GM23338 (cell line): ENCODE measurements around the gene ANKFN1. TPM values are rescaled to one million over a fixed set of nuclear protein-coding genes. Genes with fewer than 3 reads are reported as not detected.

Experiments
- ATAC-seq: fragments of 200-7000 bp; cut with Tn5 transposase; 3 replicates; pipeline ENCODE4 v1.9.1; 2020
- DNase-seq: peaks from one replicate; pipeline ENCODE4 v3.0.0-alpha.2; 2015; ENCODE audit warnings: low spot score
- H2AFZ ChIP-seq: fragments of 200-600 bp; sonication (generic); 2 replicates; pipeline ENCODE4 v1.8.0; 2016; ENCODE audit warnings: antibody characterized with exemption, mild to moderate bottlenecking, moderate library complexity
- H3F3A ChIP-seq: fragments of 200-600 bp; sonication (generic); replicated peaks from 2 replicates; pipeline ENCODE4 v1.8.0; 2017; ENCODE audit warnings: antibody characterized with exemption, mixed run types, low read depth
- H3K27ac ChIP-seq: fragments of 200-600 bp; sonication (generic); 2 replicates; pipeline ENCODE4 v1.6.1; 2016; ENCODE audit warnings: low read depth
- H3K27me3 ChIP-seq: fragments of 200-600 bp; sonication (generic); 2 replicates; pipeline ENCODE4 v1.8.0; 2016; ENCODE audit warnings: mild to moderate bottlenecking, mixed run types, moderate library complexity; ENCODE audit not compliant: insufficient read depth
- H3K36me3 ChIP-seq: fragments of 200-600 bp; sonication (generic); 2 replicates; pipeline ENCODE4 v1.8.0; 2016; ENCODE audit warnings: mild to moderate bottlenecking; ENCODE audit not compliant: insufficient read depth
- H3K4me1 ChIP-seq: fragments of 200-600 bp; sonication (generic); 2 replicates; pipeline ENCODE4 v1.8.0; 2016; ENCODE audit warnings: mild to moderate bottlenecking, moderate library complexity; ENCODE audit not compliant: insufficient read depth
- H3K4me2 ChIP-seq: fragments of 200-600 bp; sonication (generic); 2 replicates; pipeline ENCODE4 v1.7.1; 2017; ENCODE audit warnings: mixed run types
- H3K4me3 ChIP-seq: fragments of 200-600 bp; sonication (generic); 2 replicates; pipeline ENCODE4 v1.6.1; 2016; ENCODE audit warnings: mixed run types
- H3K79me2 ChIP-seq: fragments of 200-600 bp; sonication (generic); replicated peaks from 2 replicates; pipeline ENCODE4 v1.8.0; 2017; ENCODE audit warnings: mild to moderate bottlenecking; ENCODE audit not compliant: insufficient read depth
- H3K9me2 ChIP-seq: fragments of 200-600 bp; sonication (generic); 2 replicates; pipeline ENCODE4 v1.8.0; 2017; ENCODE audit not compliant: insufficient read depth
- H4K20me1 ChIP-seq: fragments of 200-600 bp; sonication (generic); replicated peaks from 2 replicates; pipeline ENCODE4 v1.8.0; 2017; ENCODE audit warnings: mild to moderate bottlenecking; ENCODE audit not compliant: insufficient read depth
- H3K27ac Mint-ChIP-seq: 2 replicates; pipeline ENCODE4 v1.8.0; 2020; ENCODE audit warnings: inconsistent platforms, mild to moderate bottlenecking, moderate library complexity, mixed read lengths
- H3K27me3 Mint-ChIP-seq: 3 replicates; pipeline ENCODE4 v1.8.0; 2022; ENCODE audit warnings: low read depth, mild to moderate bottlenecking, moderate library complexity, mixed read lengths, inconsistent platforms; ENCODE audit not compliant: insufficient read depth, poor library complexity
- H3K36me3 Mint-ChIP-seq: 3 replicates; pipeline ENCODE4 v1.8.0; 2021; ENCODE audit warnings: low read depth, mild to moderate bottlenecking, inconsistent platforms, moderate library complexity, mixed read lengths
- H3K4me1 Mint-ChIP-seq: 3 replicates; pipeline ENCODE4 v1.8.0; 2020; ENCODE audit warnings: mild to moderate bottlenecking, inconsistent platforms, mixed read lengths
- H3K4me3 Mint-ChIP-seq: 3 replicates; pipeline ENCODE4 v1.8.0; 2021; ENCODE audit warnings: moderate library complexity, mild to moderate bottlenecking, inconsistent platforms, mixed read lengths
- H3K9me3 Mint-ChIP-seq: 3 replicates; pipeline ENCODE4 v1.8.0; 2020; ENCODE audit warnings: moderate library complexity, mild to moderate bottlenecking, inconsistent platforms, mixed read lengths
- CREB1 ChIP-seq: fragments of 250-450 bp; sonication (Bioruptor Pico); IDR thresholded peaks from 2 replicates; pipeline ENCODE4 v1.5.0; 2020; ENCODE audit warnings: low read depth, mild to moderate bottlenecking, moderate library complexity
- CTCF ChIP-seq, 2 experiments: fragments of 200-600 bp in 1 of 2; sonication (generic) in 1 of 2; conservative IDR thresholded peaks; 2 replicates each; pipeline versions ENCODE4 v1.5.1 to v1.6.1; 2016 to 2017; ENCODE audit warnings: antibody characterized with exemption in 2 of 2, low read depth in 2 of 2, mild to moderate bottlenecking in 2 of 2, moderate library complexity in 1 of 2
- ETS1 ChIP-seq: IDR thresholded peaks from 2 replicates; pipeline ENCODE4 v1.6.1; 2016; ENCODE audit warnings: antibody characterized with exemption
- EZH2 ChIP-seq: fragments of 200-600 bp; sonication (generic); IDR thresholded peaks from one replicate; pipeline ENCODE4 v1.8.0; 2017; ENCODE audit warnings: antibody characterized with exemption, mild to moderate bottlenecking, low read depth; ENCODE audit not compliant: unreplicated experiment
- EZH2phosphoT487 ChIP-seq: fragments of 200-600 bp; sonication (generic); IDR thresholded peaks from one replicate; pipeline ENCODE4 v1.8.1; 2018; ENCODE audit warnings: antibody characterized with exemption; ENCODE audit not compliant: unreplicated experiment
- JUNB ChIP-seq: IDR thresholded peaks from one replicate; pipeline ENCODE4 v1.6.1; 2016; ENCODE audit warnings: antibody characterized with exemption; ENCODE audit not compliant: unreplicated experiment
- NANOG ChIP-seq: IDR thresholded peaks from 2 replicates; pipeline ENCODE4 v1.6.1; 2016; ENCODE audit warnings: antibody characterized with exemption, borderline replicate concordance
- POLR2AphosphoS5 ChIP-seq: IDR thresholded peaks from 2 replicates; pipeline ENCODE4 v1.6.1; 2016; ENCODE audit warnings: antibody characterized with exemption, low read depth
- STAT1 ChIP-seq: IDR thresholded peaks from one replicate; pipeline ENCODE4 v1.6.1; 2016; ENCODE audit warnings: antibody characterized with exemption; ENCODE audit not compliant: unreplicated experiment
- ZNF114 ChIP-seq: fragments of 250-450 bp; sonication (Bioruptor Pico); IDR thresholded peaks from 2 replicates; pipeline ENCODE4 v1.5.0; 2020; ENCODE audit warnings: mild to moderate bottlenecking, moderate library complexity
- ZNF331 ChIP-seq: fragments of 250-450 bp; sonication (Bioruptor Pico); IDR thresholded peaks from 2 replicates; pipeline ENCODE4 v1.5.0; 2020; ENCODE audit warnings: low read depth, mild to moderate bottlenecking, moderate library complexity
- ZNF462 ChIP-seq: fragments of 250-450 bp; sonication (Bioruptor Pico); IDR thresholded peaks from 2 replicates; pipeline ENCODE4 v1.5.0; 2020; ENCODE audit warnings: mild to moderate bottlenecking, moderate library complexity
- polyA plus RNA-seq: library from polyadenylated mRNA; unstranded; fragments of >200 nt; fragmentation: Nextera tagmentation; extraction: Ambion mirVana; gene quantifications from 2 replicates; pipeline ENCODE4 v1.2.1, GENCODE V29; 2016
- total RNA-seq: library from RNA; depleted of rRNA; stranded (reverse); fragments of >200 nt; shearing (Covaris generic); gene quantifications from 2 replicates; pipeline ENCODE4 v1.2.3, GENCODE V29; 2014
- TF ChIP-seq, protein P1 (sequence below): IDR thresholded peaks from one replicate; pipeline ENCODE4 v1.6.1; 2018; ENCODE audit warnings: antibody characterized with exemption; ENCODE audit not compliant: unreplicated experiment

The ANKFN1 gene
- total and polyA plus RNA-seq, 2 experiments from 2014 or later, result not detected

DNA sequence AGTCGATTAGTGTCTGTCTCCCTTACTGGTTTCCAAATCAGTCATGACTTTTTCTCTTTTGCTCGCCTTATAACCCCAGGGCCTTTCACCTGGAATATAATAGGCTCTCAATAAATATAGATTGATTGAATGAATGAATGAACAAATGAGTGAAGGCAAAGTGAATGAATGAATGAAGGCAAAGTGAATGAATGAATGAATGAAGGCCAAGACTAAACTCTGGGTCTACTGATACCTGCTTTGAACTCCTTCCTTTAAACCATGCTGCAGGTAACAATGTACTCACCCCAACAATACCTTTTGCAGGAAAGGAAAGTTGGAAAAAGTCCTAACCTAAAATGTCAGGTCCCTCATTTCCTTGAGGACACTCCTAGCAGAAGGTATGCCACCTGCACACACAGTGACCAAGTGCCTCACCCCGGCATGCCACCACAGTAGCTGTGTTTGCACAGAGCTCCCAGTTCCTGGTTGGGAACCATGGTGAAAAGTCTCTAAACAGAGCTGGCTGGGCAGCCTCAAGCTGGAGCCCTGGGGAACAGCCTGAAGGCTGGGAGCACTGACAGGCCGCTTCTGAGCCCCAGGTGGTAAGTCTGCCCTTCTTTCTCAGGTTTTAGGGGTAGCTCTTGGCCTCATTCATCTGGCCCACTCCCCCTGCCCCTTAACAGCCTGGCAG lies 42.7 kb upstream of the ANKFN1 start:
- Histone ChIP-seq H2AFZ (0 out of 2 replicates have a peak overlapping the region, but pooled peaks have one; percentile 18), H3K79me2 (no peaks in the 10 kb centered on the region), H3F3A (no peaks in the 10 kb centered on the region), H3K4me2 (no peak overlapping the region), H3K36me3 (no peaks in the 10 kb centered on the region), H4K20me1 (no peaks in the 10 kb centered on the region), H3K4me3 (no peak overlapping the region), H3K9me2 (no peaks in the 10 kb centered on the region), H3K27me3 (no peaks in the 10 kb centered on the region), H3K27ac (no peak overlapping the region), H3K4me1 (no peaks in the 10 kb centered on the region)
- H3K27ac Mint-ChIP-seq, result no peak overlapping the region
- no peak overlapping the region for H3K4me3 Mint-ChIP-seq
- no peaks in the 10 kb centered on the region for H3K9me3 Mint-ChIP-seq
- no peak for TF ChIP-seq JUNB
- no peak for TF ChIP-seq NANOG
- no peak for TF ChIP-seq EZH2phosphoT487
- TF ChIP-seq ZNF462 (CRISPR knock-in tag), result no peak
- no peak for TF ChIP-seq POLR2AphosphoS5
- no peak for TF ChIP-seq CTCF (conservative IDR thresholded peaks at IDR 0.05; ENCODE audit: low read depth in 2 of 2)
- no peak for TF ChIP-seq STAT1
- TF ChIP-seq ZNF331 (CRISPR knock-in tag), result no peak
- TF ChIP-seq ETS1, result no peak
- TF ChIP-seq EZH2, result no peak
- no peak for TF ChIP-seq ZNF114 (CRISPR knock-in tag)
- TF ChIP-seq, protein P1, sequence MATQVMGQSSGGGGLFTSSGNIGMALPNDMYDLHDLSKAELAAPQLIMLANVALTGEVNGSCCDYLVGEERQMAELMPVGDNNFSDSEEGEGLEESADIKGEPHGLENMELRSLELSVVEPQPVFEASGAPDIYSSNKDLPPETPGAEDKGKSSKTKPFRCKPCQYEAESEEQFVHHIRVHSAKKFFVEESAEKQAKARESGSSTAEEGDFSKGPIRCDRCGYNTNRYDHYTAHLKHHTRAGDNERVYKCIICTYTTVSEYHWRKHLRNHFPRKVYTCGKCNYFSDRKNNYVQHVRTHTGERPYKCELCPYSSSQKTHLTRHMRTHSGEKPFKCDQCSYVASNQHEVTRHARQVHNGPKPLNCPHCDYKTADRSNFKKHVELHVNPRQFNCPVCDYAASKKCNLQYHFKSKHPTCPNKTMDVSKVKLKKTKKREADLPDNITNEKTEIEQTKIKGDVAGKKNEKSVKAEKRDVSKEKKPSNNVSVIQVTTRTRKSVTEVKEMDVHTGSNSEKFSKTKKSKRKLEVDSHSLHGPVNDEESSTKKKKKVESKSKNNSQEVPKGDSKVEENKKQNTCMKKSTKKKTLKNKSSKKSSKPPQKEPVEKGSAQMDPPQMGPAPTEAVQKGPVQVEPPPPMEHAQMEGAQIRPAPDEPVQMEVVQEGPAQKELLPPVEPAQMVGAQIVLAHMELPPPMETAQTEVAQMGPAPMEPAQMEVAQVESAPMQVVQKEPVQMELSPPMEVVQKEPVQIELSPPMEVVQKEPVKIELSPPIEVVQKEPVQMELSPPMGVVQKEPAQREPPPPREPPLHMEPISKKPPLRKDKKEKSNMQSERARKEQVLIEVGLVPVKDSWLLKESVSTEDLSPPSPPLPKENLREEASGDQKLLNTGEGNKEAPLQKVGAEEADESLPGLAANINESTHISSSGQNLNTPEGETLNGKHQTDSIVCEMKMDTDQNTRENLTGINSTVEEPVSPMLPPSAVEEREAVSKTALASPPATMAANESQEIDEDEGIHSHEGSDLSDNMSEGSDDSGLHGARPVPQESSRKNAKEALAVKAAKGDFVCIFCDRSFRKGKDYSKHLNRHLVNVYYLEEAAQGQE, result no peak
- TF ChIP-seq CREB1, result no peak
- peaks cover 2% of the 10 kb centered on the region for H3K27me3 Mint-ChIP-seq
- no peak for DNase-seq
- ATAC-seq, result no peak
- no peaks in the 10 kb centered on the region; the same call in 2 of the 3 replicates for H3K4me1 Mint-ChIP-seq
- H3K36me3 Mint-ChIP-seq, result no peaks in the 10 kb centered on the region
